Natural killer cell (primary cell): ENCODE data around the gene NKX6-2. TPM values are rescaled to one million over a fixed set of nuclear protein-coding genes. Genes with fewer than 3 reads are reported as not detected.
A peak's percentile ranks its signal among the peaks of the same experiment; 100 is the strongest.
"Not testable (repeated sequence)": the region's sequence is repeated elsewhere in the genome, so short reads cannot be mapped to it uniquely, and the experiment has no call there.

Experiments used
- ATAC-seq, 3 donors: fragments of 150-1000 bp in 2 of 3; fragments of 200-7000 bp in 1 of 3; cut with Tn5 transposase; 1 replicate in 1 of 3; 2 replicates in 2 of 3; pipeline ENCODE4 v1.10.0; 2021; ENCODE audit warnings: mild to moderate bottlenecking in 2 of 3, moderate library complexity in 2 of 3
- DNase-seq, 2 donors: peaks; one replicate each; pipeline versions ENCODE4 v3.0.0 to v3.0.0-alpha.2; 2013 to 2021; ENCODE audit warnings: mixed read lengths in 1 of 2
- H3K27ac ChIP-seq: one replicate; pipeline ENCODE4 v1.5.1; 2013; ENCODE audit warnings: mild to moderate bottlenecking, low read length
- H3K27me3 ChIP-seq: one replicate; pipeline ENCODE4 v1.6.1; 2013; ENCODE audit warnings: low read length; ENCODE audit not compliant: control insufficient read depth, insufficient read depth
- H3K36me3 ChIP-seq: one replicate; pipeline ENCODE4 v1.6.1; 2013; ENCODE audit warnings: low read length; ENCODE audit not compliant: control insufficient read depth, insufficient read depth
- H3K4me1 ChIP-seq: one replicate; pipeline ENCODE4 v1.6.1; 2013; ENCODE audit warnings: low read length; ENCODE audit not compliant: control insufficient read depth, insufficient read depth
- H3K4me3 ChIP-seq: one replicate; pipeline ENCODE4 v1.5.1; 2013; ENCODE audit warnings: low read length
- H3K9me3 ChIP-seq: one replicate; pipeline ENCODE4 v1.6.1; 2013; ENCODE audit warnings: low read length; ENCODE audit not compliant: control insufficient read depth, insufficient read depth
- H3K27ac Mint-ChIP-seq, 2 donors: one replicate each; pipeline ENCODE4 v1.8.0; 2022; ENCODE audit warnings: mild to moderate bottlenecking in 2 of 2, mixed read lengths in 2 of 2, moderate library complexity in 1 of 2
- H3K27me3 Mint-ChIP-seq, 2 donors: one replicate each; pipeline ENCODE4 v1.8.0; 2022; ENCODE audit warnings: low read depth in 2 of 2, mixed read lengths in 2 of 2
- H3K36me3 Mint-ChIP-seq: one replicate; pipeline ENCODE4 v1.8.0; 2022; ENCODE audit warnings: mixed read lengths
- H3K4me1 Mint-ChIP-seq, 2 donors: one replicate each; pipeline ENCODE4 v1.8.0; 2022; ENCODE audit warnings: mixed read lengths in 2 of 2
- H3K4me3 Mint-ChIP-seq: one replicate; pipeline ENCODE4 v1.8.0; 2022; ENCODE audit warnings: mild to moderate bottlenecking, moderate library complexity, mixed read lengths
- H3K9me3 Mint-ChIP-seq, 2 donors: one replicate each; pipeline ENCODE4 v1.8.0; 2022; ENCODE audit warnings: mixed read lengths in 2 of 2
- whole genome bisulfite sequencing: methylation state at CpG from one replicate; pipeline ENCODE4 v1.1.7; 2013; ENCODE audit warnings: missing lambda C conversion rate; ENCODE audit not compliant: insufficient coverage; 5-methylcytosine and 5-hydroxymethylcytosine counted together
- intact Hi-C: fragments of 100-400 bp; cut with micrococcal nuclease; formaldehyde crosslinking; loops from one replicate; pipeline ENCODE4 v1.14.2; 2022
- total RNA-seq, 4 donors: library from RNA; stranded (reverse); fragments of 120-200 nt in 1 of 4; gene quantifications; one replicate each; pipeline versions ENCODE4 v1.2.3 to v1.2.4, GENCODE V29; 2013 to 2022
- TF ChIP-seq, protein P1 (sequence below): fragments of 200-600 bp; IDR thresholded peaks from one replicate; pipeline ENCODE4 v1.8.0; 2022; ENCODE audit warnings: antibody characterized with exemption

Gene NKX6-2
- total RNA-seq, 3 donors from 2014 or later (not counting 1 experiment from before 2014, with no cell fraction given): not detected

DNA sequence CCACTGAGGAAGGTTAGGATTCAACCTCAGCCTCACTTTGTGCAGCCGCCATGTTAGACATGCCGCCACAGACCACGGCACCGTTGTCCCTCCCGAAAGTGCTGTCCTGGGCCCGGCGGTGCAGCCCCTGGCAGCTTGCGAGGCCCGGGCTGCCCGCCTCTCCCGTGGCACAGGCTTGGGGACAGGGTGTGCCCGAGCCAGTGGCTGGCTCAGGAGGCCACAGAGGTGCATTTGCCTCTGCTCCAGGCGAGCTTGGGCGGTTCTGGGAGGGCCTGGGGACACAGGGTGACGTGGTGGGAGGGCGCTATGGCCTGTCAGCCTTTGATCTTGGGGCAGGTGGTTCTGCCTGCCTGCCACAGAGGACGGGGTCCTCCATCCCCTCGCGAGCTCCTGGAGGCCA, 41.1 kb downstream of the NKX6-2 start:
- no peak overlapping the region for H3K4me3 Mint-ChIP-seq

GRCh38 chr10:132743925-132744490, 41.9 kb downstream of the NKX6-2 start:
- no peaks in the 10 kb centered on the region for H3K36me3 Mint-ChIP-seq
- Histone ChIP-seq H3K9me3 (no peaks in the 10 kb centered on the region), H3K27ac (no peak overlapping the region), H3K27me3 (no peaks in the 10 kb centered on the region), H3K4me1 (no peaks in the 10 kb centered on the region), H3K36me3 (no peaks in the 10 kb centered on the region), H3K4me3 (no peak overlapping the region)
- TF ChIP-seq, protein P1, sequence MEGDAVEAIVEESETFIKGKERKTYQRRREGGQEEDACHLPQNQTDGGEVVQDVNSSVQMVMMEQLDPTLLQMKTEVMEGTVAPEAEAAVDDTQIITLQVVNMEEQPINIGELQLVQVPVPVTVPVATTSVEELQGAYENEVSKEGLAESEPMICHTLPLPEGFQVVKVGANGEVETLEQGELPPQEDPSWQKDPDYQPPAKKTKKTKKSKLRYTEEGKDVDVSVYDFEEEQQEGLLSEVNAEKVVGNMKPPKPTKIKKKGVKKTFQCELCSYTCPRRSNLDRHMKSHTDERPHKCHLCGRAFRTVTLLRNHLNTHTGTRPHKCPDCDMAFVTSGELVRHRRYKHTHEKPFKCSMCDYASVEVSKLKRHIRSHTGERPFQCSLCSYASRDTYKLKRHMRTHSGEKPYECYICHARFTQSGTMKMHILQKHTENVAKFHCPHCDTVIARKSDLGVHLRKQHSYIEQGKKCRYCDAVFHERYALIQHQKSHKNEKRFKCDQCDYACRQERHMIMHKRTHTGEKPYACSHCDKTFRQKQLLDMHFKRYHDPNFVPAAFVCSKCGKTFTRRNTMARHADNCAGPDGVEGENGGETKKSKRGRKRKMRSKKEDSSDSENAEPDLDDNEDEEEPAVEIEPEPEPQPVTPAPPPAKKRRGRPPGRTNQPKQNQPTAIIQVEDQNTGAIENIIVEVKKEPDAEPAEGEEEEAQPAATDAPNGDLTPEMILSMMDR: no peak
- intact Hi-C loops: no loop called here
- H3K27me3 Mint-ChIP-seq: no peaks in the 10 kb centered on the region
- no peak overlapping the region for H3K27ac Mint-ChIP-seq
- no peak for ATAC-seq
- H3K9me3 Mint-ChIP-seq: no peaks in the 10 kb centered on the region
- no peaks in the 10 kb centered on the region for H3K4me1 Mint-ChIP-seq
- 96% methylated on average over 18 of the region's 18 CpGs for WGBS
- DNase-seq: no peak
- H3K4me3 Mint-ChIP-seq: no peak overlapping the region

More for the DNA sequence above, 41.1 kb downstream of the NKX6-2 start:
- TF ChIP-seq, protein P1: no peak
- H3K36me3 Mint-ChIP-seq: no peaks in the 10 kb centered on the region
- no peak for DNase-seq
- no peak overlapping the region for H3K27ac Mint-ChIP-seq
- H3K27ac ChIP-seq: no peak overlapping the region
- 90% methylated on average over 19 of the region's 19 CpGs for WGBS
- H3K4me3 ChIP-seq: no peak overlapping the region
- no peaks in the 10 kb centered on the region for H3K4me1 ChIP-seq
- peaks cover 2% of the 10 kb centered on the region for H3K36me3 ChIP-seq
- intact Hi-C loops: no loop called here
- no peak for ATAC-seq
- no peaks in the 10 kb centered on the region for H3K9me3 Mint-ChIP-seq
- no peaks in the 10 kb centered on the region for H3K27me3 Mint-ChIP-seq
- no peaks in the 10 kb centered on the region for H3K9me3 ChIP-seq
- H3K27me3 ChIP-seq: no peaks in the 10 kb centered on the region
- no peaks in the 10 kb centered on the region for H3K4me1 Mint-ChIP-seq

- intact Hi-C loops, H3K4me3 Mint-ChIP-seq: not testable (repeated sequence)
Observed at GRCh38 chr10:132743196-132743924, 42.6 kb downstream of the NKX6-2 start.

DNA sequence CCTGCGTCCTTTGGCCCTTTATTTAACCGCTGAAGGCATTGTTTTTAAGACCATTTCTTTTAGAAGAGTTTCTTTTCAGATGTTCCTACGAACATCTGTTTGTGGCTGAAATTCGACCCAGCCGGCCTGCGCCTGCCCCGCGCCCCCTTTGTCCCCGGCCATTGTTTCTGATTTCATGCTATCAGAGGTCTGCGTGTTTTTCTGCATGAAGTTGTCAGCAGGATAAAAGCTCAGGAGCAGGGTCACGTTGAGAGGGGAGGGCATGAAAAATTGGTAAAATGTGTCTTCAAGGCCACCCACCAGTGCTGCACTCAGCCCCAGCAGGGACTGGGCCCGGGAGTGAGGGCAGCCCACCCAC, 43.1 kb downstream of the NKX6-2 start:
- Histone ChIP-seq H3K36me3 (no peaks in the 10 kb centered on the region), H3K27ac (no peak overlapping the region), H3K4me1 (no peaks in the 10 kb centered on the region), H3K4me3 (no peak overlapping the region), H3K27me3 (no peaks in the 10 kb centered on the region), H3K9me3 (no peaks in the 10 kb centered on the region)
- no peak for DNase-seq
- TF ChIP-seq, protein P1: no peak
- intact Hi-C loops: no loop called here
- H3K4me1 Mint-ChIP-seq: no peaks in the 10 kb centered on the region
- no peak overlapping the region for H3K27ac Mint-ChIP-seq
- no peaks in the 10 kb centered on the region for H3K27me3 Mint-ChIP-seq
- 97% methylated on average over 12 of the region's 12 CpGs for WGBS
- no peak for ATAC-seq
- H3K4me3 Mint-ChIP-seq: no peak overlapping the region
- no peaks in the 10 kb centered on the region for H3K9me3 Mint-ChIP-seq
- H3K36me3 Mint-ChIP-seq: no peaks in the 10 kb centered on the region

More at GRCh38 chr10:132743196-132743924, 42.6 kb downstream of the NKX6-2 start:
- not testable (repeated sequence) for DNase-seq, H3K27me3 ChIP-seq, H3K27me3 Mint-ChIP-seq, H3K27ac ChIP-seq, H3K4me1 Mint-ChIP-seq, H3K4me3 ChIP-seq, H3K36me3 ChIP-seq, H3K4me1 ChIP-seq, H3K27ac Mint-ChIP-seq, H3K36me3 Mint-ChIP-seq, H3K9me3 ChIP-seq, H3K9me3 Mint-ChIP-seq
- 87% methylated on average over 25 of the region's 30 CpGs for WGBS
- peak in 1 of 3 donors; percentile 35 for ATAC-seq
